ENCODE measurements around the gene ILKAP. TPM values are rescaled to one million over a fixed set of nuclear protein-coding genes. Genes with fewer than 3 reads are reported as not detected.
"Not testable (repeated sequence)": the region's sequence is repeated elsewhere in the genome, so short reads cannot be mapped to it uniquely, and the experiment has no call there.

ILKAP gene
- total RNA-seq, 4 donors from 2014 or later, result 9.2 to 78.0 (median 29.1) TPM

GRCh38 chr2:238174291-238174690, 29.2 kb downstream of the ILKAP start:
- TF ChIP-seq CTCF (IDR thresholded peaks at IDR 0.05) (no peak), POLR2A (IDR thresholded peaks at IDR 0.05) (no peak)
- Histone ChIP-seq H3K27me3 (no peaks in the 10 kb centered on the region), H3K9me3 (no peaks in the 10 kb centered on the region), H3K36me3 (no peaks in the 10 kb centered on the region), H3K27ac (no peak overlapping the region), H3K4me1 (peaks cover 5 to 12% of the 10 kb centered on the region in 2 donors), H3K4me3 (no peak overlapping the region)
- intact Hi-C loops (cut with DNase I; ENCODE audit: low total_unique reads), result no loop called here
- DNase-seq, result no peak

GRCh38 chr2:238173692-238174091, 29.8 kb downstream of the ILKAP start:
- H3K27me3 ChIP-seq, result no peaks in the 10 kb centered on the region
- H3K4me3 ChIP-seq, result no peak overlapping the region
- no peaks in the 10 kb centered on the region for H3K9me3 ChIP-seq
- TF ChIP-seq POLR2A (IDR thresholded peaks at IDR 0.05) (no peak), CTCF (IDR thresholded peaks at IDR 0.05) (no peak)
- intact Hi-C loops (cut with DNase I; ENCODE audit: low total_unique reads), result no loop called here
- H3K36me3 ChIP-seq, result no peaks in the 10 kb centered on the region
- H3K27ac ChIP-seq, result no peak overlapping the region
- H3K4me1 ChIP-seq, result peaks cover 5 to 12% of the 10 kb centered on the region in 2 donors
- no peak for DNase-seq

DNA sequence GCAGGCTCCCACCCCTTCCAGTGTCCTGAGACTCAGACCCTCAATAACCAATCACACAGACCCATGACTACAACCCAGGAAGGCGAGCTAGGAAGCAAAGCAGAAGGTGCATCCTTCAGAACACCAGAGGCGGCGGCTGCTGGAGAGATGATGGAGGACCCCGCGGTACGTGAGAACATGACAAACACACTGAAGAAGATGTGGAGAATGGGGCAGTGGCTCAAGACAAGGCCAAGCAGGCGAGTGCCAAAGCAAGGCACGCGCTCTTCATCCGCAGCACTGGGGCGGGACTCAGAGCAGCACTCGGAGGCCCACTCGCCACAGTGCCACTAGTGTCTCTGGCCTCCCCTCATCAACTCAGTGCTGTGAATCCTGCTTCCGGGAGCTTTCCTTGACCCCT, 31.1 kb downstream of the ILKAP start:
- intact Hi-C loops (cut with DNase I; ENCODE audit: low total_unique reads), result no loop called here
- Histone ChIP-seq H3K4me3 (no peak overlapping the region), H3K36me3 (no peaks in the 10 kb centered on the region), H3K27ac (no peak overlapping the region), H3K9me3 (no peaks in the 10 kb centered on the region), H3K4me1 (peaks cover 5 to 12% of the 10 kb centered on the region in 2 donors), H3K27me3 (no peaks in the 10 kb centered on the region)
- DNase-seq, result no peak
- TF ChIP-seq CTCF (IDR thresholded peaks at IDR 0.05) (no peak), POLR2A (IDR thresholded peaks at IDR 0.05) (no peak)

DNA sequence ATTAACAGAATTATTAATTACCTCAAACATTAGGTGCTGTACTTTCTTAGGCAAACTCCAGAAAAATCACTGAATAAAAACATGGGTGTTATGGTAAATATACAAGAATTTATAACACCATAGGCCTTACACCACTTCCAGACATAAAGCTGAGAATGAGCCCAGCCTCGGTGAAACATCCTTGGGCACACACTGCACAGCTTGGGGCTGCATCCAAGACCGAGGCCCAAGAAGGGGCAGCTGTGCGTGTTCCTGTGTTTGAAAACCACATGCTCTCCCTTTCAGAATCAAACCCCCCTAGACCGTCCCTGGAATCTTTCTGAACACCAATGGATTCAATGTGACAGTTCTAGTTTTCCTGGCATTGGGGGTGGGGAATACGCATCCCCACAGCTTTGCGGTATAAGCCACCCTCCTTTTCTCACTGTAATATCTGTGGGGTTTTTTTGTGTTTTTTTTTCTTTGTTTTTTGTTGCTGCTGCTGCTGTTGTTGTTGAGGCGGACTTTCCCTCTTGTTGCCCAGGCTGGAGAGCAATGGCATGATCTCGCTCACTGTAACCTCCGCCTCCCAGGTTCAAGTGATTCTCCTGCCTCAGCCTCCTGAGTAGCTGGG, 31.8 kb downstream of the ILKAP start:
- intact Hi-C loops (cut with DNase I; ENCODE audit: low total_unique reads), result no loop called here
- TF ChIP-seq CTCF (IDR thresholded peaks at IDR 0.05) (no peak), POLR2A (IDR thresholded peaks at IDR 0.05) (no peak)
- H3K4me1 ChIP-seq, result peaks cover 5 to 12% of the 10 kb centered on the region in 2 donors
- DNase-seq, result no peak
- H3K27me3 ChIP-seq, result no peaks in the 10 kb centered on the region
- H3K36me3 ChIP-seq, result no peaks in the 10 kb centered on the region
- H3K9me3 ChIP-seq, result no peaks in the 10 kb centered on the region
- no peak overlapping the region for H3K4me3 ChIP-seq
- no peak overlapping the region for H3K27ac ChIP-seq

DNA sequence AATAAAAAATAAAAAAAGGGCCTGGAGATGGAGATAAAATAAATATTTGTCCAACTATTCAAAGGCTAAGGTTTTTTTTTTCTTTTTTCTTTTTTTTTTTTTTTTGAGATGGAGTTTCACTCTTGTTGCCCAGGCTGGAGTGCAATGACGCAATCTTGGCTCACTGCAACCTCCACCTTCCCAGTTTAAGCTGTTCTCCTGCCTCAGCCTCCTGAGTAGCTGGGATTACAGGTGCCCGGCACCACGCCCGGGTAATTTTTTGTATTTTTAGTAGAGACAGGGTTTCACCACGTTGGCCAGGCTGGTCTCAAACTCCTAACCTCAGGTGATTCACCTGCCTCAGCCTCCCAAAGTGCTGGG, 32.4 kb downstream of the ILKAP start:
- H3K4me3 ChIP-seq; H3K36me3 ChIP-seq; intact Hi-C loops (cut with DNase I; ENCODE audit: low total_unique reads); H3K27ac ChIP-seq; H3K27me3 ChIP-seq; H3K9me3 ChIP-seq; DNase-seq: not testable (repeated sequence)
- H3K4me1 ChIP-seq, result peaks cover 5 to 12% of the 10 kb centered on the region in 2 donors
